SH-SY5Y (cell line): ENCODE data around the gene PITPNM2.

Experiments used
- GATA2 ChIP-seq: IDR thresholded peaks from 2 replicates; pipeline ENCODE4 v1.6.1; 2011; ENCODE audit warnings: mild to moderate bottlenecking, low read depth, low read length
- GATA3 ChIP-seq: IDR thresholded peaks from 2 replicates; pipeline ENCODE4 v1.6.1; 2011; ENCODE audit warnings: low read depth, mild to moderate bottlenecking, low read length, moderate library complexity

The PITPNM2 gene

GRCh38 chr12:123102366-123102765 lies 48.5 kb downstream of the PITPNM2 start:
- no peak for TF ChIP-seq GATA2
- TF ChIP-seq GATA3 = no peak

GRCh38 chr12:123101526-123101925 lies 49.4 kb downstream of the PITPNM2 start:
- TF ChIP-seq GATA2 = no peak
